HG03060 (cell line): ENCODE measurements around the gene SLC26A8.
"Not testable (repeated sequence)": the region's sequence is repeated elsewhere in the genome, so short reads cannot be mapped to it uniquely, and the experiment has no call there.

ENCODE experiments used
- ATAC-seq: cut with Tn5 transposase; IDR thresholded peaks from one replicate; pipeline ENCODE4 v1.9.1; 2021; ENCODE audit warnings: low read depth, moderate number of reproducible peaks; ENCODE audit not compliant: unreplicated experiment

Gene SLC26A8

GRCh38 chr6:36050947-36051710 lies 26.7 kb upstream of the SLC26A8 start:
- no peak for ATAC-seq

- no peak for ATAC-seq
Measured at GRCh38 chr6:36050305-36050704, 25.9 kb upstream of the SLC26A8 start.

- ATAC-seq = no peak
Measured at GRCh38 chr6:36049582-36049981, 25.1 kb upstream of the SLC26A8 start.

GRCh38 chr6:36042618-36043260 lies 18.3 kb upstream of the SLC26A8 start:
- ATAC-seq = no peak

GRCh38 chr6:36040958-36041357 lies 16.5 kb upstream of the SLC26A8 start:
- no peak for ATAC-seq

GRCh38 chr6:36039112-36039511 lies 14.7 kb upstream of the SLC26A8 start:
- no peak for ATAC-seq

- no peak for ATAC-seq
Measured at GRCh38 chr6:36038120-36038876, 13.9 kb upstream of the SLC26A8 start.

GRCh38 chr6:36035225-36035624 lies 10.8 kb upstream of the SLC26A8 start:
- ATAC-seq = no peak

- ATAC-seq = no peak
Measured at GRCh38 chr6:36034441-36034840, 10.0 kb upstream of the SLC26A8 start.

- no peak for ATAC-seq
Measured at GRCh38 chr6:36033935-36034334, 9.5 kb upstream of the SLC26A8 start.

GRCh38 chr6:36033144-36033543 lies 8.7 kb upstream of the SLC26A8 start:
- ATAC-seq = not testable (repeated sequence)

GRCh38 chr6:36032261-36032660 lies 7.8 kb upstream of the SLC26A8 start:
- no peak for ATAC-seq

GRCh38 chr6:36029464-36029863 lies 5.0 kb upstream of the SLC26A8 start:
- no peak for ATAC-seq

GRCh38 chr6:36028877-36029324 lies 4.5 kb upstream of the SLC26A8 start:
- no peak for ATAC-seq

- ATAC-seq = peak; percentile 2
Measured at GRCh38 chr6:36028088-36028876, 3.8 kb upstream of the SLC26A8 start.

- ATAC-seq = peak; percentile 82
Measured at GRCh38 chr6:36027501-36028087, 3.2 kb upstream of the SLC26A8 start, which contains the start of gene MAPK14. TSS of gene MAPK14 (plus strand) at chr6:36027808. CDS start at chr6:36028158, 350 bp downstream.

GRCh38 chr6:36025932-36026327 lies 1.5 kb upstream of the SLC26A8 start:
- ATAC-seq = no peak

- no peak for ATAC-seq
Measured at GRCh38 chr6:36025260-36025931, 955 bp upstream of the SLC26A8 start.

GRCh38 chr6:36020154-36020553 lies 4.3 kb downstream of the SLC26A8 start:
- no peak for ATAC-seq

- ATAC-seq = no peak
Measured at GRCh38 chr6:36019167-36019566, 5.3 kb downstream of the SLC26A8 start.
